SH-SY5Y (cell line): ENCODE results near the gene MTMR4.

Experiments
- GATA2 ChIP-seq: IDR thresholded peaks from 2 replicates; pipeline ENCODE4 v1.6.1; 2011; ENCODE audit warnings: mild to moderate bottlenecking, low read depth, low read length
- GATA3 ChIP-seq: IDR thresholded peaks from 2 replicates; pipeline ENCODE4 v1.6.1; 2011; ENCODE audit warnings: low read depth, mild to moderate bottlenecking, low read length, moderate library complexity

DNA sequence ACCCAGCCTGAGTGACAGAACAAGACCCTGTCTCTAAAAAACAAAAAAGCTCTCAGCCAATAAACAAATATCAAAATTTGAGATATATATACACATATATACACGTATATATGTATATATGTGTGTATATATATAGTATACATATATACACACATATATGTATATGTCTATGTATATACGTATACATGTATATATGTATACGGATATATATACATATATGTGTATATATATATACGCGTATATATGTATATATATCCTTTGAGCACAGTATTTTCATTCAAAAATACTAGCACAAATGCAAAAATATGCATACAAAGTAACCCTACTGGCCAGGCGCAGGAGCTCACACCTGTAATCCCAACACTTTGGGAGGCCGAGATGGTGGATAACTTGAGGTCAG lies 13.0 kb downstream of the MTMR4 start:
- TF ChIP-seq GATA2 (no peak), GATA3 (no peak)
